Stimulated activated CD8-positive, alpha-beta memory T cell treated with anti-CD3 and anti-CD28 coated beads, Interleukin-2, amount 100 ng/mL, for 1 hour (primary cell): ENCODE data around the gene PCDH9.

Source experiments
- DNase-seq, 2 donors: peaks; one replicate each; pipeline ENCODE4 v3.0.0-alpha.2; 2020; ENCODE audit warnings: low read depth in 2 of 2

Gene PCDH9

GRCh38 chr13:67229481-67230403 lies at the start of gene PCDH9:
PCDH9 (minus strand) TSS chr13:67230336; CDS start chr13:67228440, 1,896 bp downstream.
- DNase-seq = no peak

GRCh38 chr13:67278235-67278634 lies 48.1 kb upstream of the PCDH9 start:
- no peak for DNase-seq

- DNase-seq = no peak
These were observed 47.4 kb upstream of the PCDH9 start for GRCh38 chr13:67277581-67277980.

DNA sequence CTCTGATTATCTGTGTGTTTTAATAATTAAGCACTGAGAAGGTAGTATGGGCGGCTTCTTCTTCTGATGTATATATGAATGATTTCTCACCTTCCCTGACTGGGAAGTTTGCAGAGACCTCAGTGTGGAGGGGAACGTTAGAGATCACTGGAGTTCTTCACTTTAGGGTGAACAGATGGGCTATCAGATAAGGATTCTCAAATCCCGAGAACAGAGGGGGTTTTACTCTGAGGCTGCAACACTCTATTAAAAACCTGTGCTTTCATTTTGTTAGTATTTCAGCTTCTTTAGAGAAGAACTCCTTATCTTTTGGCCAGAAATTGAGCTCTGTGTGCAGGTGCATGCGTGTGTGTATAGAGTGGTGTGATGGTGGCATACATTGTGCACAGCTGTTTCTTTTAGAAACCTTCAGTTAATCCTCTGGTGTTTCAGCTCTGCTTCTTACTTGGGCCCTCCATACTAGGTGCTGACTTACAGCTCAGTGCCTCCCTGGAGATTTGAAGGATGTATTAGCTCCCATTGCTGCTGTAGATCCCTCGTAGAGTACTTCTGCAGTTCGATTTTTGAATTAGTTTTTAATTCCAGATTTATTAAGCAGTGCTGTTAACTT lies 45.3 kb upstream of the PCDH9 start:
- no peak for DNase-seq

- DNase-seq = no peak
These were observed 42.9 kb upstream of the PCDH9 start for GRCh38 chr13:67273001-67273400.

GRCh38 chr13:67267136-67267535 lies 37.0 kb upstream of the PCDH9 start:
- no peak for DNase-seq

DNA sequence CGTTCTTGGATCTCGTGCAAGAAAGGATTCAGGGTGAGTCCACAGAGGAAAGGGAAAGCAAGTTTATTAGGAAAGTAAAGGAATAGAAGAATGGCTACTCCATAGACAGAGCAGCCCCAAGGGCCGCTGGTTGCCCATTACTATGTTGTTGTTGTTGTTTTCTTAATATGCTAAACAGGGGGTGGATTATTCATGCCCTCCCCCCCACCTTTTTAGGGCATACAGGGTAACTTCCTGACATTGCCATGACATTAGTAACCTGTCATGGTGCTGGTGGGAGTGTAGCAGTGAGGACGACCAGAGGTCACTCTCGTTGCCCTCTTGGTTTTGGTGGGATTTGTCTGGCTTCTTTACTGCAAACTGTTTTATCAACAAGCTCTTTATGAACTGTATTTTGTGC lies 29.1 kb upstream of the PCDH9 start:
- no peak for DNase-seq

DNA sequence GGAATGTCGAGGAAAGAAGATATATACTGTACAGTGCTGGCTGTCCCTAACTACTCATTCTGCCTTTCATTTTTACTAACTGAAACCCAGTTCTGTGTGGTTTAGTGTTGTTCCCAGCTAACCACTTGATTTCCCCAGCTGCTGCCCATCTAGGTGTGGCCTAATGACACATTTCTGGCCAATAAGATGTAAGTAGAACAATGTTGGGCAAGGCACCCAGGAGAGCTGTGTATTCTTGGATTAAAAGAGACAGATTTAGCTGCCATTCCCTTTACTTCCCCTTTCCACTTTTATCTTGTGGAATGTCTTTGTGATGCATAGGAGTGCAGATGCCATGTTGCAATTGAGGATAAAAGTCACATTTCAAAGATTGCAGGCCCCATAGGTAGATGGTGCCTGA lies 28.3 kb upstream of the PCDH9 start:
- DNase-seq = no peak

GRCh38 chr13:67238861-67239260 lies 8.7 kb upstream of the PCDH9 start:
- no peak for DNase-seq

GRCh38 chr13:67238277-67238859 lies 8.2 kb upstream of the PCDH9 start:
- DNase-seq = no peak

- DNase-seq = no peak
These were observed 5.1 kb upstream of the PCDH9 start for GRCh38 chr13:67235265-67235664.

DNA sequence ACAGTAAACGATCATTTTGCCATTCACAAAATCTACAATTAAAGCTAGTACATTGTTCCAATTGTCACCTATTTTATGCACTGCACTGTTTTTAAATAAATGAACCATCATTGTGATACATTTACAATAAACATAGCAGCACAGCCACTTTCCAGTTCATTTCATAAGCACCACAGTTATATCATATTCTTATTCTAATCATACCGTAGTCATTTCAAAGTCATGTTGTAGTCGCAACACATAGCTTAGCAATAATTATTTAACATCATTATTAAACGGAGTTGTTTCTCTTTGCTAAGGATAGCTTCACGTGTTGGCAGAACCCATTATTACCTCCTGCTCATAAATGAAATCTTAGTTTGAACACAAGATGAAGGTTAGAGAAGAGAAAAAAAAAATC lies 2.2 kb upstream of the PCDH9 start:
- DNase-seq = no peak

- no peak for DNase-seq
These were observed 1.3 kb upstream of the PCDH9 start for GRCh38 chr13:67231289-67232000.

DNA sequence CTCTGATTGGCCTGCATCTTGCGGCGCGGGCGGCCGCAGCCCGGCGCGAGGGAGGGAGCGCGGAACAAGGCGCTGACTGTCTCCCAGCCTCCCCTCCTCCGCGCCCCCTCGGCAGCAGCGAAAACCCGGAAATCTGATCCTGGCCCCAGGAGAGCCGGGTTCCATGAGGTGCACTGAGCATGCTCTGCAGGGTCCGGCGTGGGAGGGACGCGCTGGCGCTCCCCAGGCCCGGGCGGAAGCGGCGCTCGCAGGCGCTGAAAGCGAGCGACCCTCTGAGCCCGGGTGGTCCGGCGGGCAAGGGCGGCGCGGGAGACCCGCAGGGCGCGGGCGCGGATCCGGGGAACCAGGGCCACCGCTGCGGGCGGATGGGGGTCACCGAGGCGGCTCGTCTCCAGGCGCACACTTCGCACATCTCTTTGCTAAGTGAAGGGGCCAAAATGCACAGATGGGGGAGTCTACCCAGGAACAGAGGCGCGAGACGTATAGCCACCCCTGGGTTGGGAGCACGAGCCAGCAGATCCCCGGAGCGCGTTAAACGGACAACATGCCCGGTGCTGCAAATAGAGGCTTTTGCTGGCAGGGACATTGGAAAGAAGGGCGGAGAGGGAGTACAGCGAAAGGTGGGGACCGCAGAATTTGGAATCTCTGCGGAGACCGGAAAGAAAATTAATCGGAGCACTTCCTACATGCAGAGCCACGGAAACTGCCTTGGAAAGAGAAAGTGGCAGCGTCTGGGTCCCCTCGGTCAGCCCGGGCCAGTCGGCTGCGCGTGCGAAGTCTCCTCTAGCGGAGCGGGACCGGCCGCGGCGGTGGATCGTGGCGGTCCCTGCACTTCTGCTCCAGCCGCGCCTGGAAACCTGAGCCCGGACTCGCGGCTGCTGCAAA lies 510 bp upstream of the PCDH9 start:
- DNase-seq = peak; percentile 50 to 61

DNA sequence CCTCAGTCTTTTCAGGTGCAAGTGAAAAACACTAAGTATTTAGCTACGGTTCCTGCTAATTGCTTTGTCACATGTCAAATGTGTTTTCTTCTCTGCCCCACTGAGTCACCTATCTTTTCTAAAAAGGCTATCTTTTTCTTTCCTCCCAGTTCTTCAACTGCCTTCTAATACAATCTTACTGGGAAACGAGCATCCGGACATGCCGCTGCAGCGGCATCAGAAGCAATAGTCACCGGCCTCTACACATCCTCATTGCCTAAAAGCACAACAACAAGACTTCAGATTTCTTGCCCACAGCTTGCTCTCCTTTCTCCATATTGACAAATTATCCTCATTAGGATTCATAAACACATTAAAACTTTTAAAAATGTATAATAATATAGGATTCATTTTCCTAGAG lies 1.2 kb downstream of the PCDH9 start:
- no peak for DNase-seq

DNA sequence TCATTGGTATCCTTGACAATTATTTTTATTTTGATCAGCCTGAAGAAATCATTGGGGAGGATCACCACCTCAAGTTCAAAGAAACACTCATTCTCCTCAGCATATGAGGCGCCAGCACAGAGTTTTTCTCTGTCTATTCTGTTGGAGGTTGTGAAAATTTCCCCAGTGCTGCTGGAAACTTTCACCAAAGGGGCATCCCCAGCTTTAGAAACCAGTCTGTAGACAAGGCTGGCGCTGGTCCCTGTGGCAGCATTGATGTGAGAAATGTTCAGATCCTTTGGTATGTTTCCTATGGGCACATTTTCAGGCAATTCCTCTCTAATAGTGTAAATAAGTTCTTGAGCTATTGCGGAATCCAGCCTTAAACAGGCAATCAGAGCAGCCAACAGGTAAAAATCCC lies 2.1 kb downstream of the PCDH9 start:
- no peak for DNase-seq

DNA sequence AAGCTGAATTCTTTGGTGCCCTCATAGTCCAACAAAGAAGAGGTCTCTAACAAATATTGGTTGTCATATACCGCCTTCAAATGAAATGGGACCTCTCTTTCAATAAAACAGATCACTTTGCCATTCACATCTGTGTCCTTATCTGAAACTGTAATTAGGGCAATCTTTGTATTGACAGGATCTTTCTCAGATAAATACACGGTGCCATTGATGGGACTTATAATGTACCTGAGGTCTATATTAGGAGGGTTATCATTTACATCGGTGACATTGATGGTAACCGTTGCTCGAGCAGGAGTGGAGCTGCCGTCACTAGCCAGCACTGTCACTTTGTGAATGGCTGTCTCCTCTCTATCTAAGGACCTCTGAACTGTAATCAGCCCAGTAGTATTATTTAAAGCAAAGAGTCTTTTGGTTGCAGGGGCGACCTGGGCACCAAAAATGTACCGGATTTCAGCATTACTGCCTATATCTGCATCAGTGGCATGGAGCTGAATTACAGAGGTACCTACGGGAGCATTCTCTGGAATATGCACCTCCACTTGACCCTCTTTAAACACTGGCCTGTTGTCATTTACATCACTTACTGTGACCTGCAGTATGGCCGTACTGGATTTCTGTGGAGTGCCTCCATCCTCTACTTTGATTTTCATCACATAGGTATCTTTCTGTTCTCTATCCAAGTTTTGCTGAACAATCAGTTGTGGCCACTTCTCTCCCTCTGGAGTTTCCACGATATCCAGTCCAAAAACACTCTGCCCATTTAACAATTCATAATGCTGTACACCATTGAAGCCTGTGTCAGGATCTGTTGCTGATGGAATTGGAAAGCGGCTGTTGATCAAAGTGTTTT lies 2.8 kb downstream of the PCDH9 start:
- DNase-seq = no peak

DNA sequence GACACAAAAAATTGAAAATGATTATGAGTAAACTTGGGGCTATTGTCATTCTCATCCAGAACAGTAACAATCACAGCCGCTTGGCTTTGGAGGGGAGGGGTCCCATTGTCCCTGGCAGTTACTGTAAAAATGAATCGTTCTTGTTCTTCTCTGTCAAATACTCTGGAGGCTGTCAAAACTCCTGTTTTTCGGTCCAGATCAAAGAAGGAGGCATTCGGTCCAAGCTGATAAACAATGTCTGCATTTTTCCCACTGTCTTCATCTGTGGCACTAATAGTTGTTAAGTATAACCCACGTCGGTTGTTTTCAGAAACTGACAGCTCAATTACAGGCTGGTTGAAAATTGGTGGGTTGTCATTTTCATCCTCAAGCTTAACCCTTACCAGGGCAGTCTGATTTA lies 3.4 kb downstream of the PCDH9 start:
- no peak for DNase-seq

GRCh38 chr13:67225252-67226159 lies 4.6 kb downstream of the PCDH9 start:
- DNase-seq = no peak
